GM18505 (cell line): ENCODE data around the gene SLC16A8.

ENCODE experiments used
- ATAC-seq: cut with Tn5 transposase; IDR thresholded peaks from one replicate; pipeline ENCODE4 v1.9.1; 2021; ENCODE audit not compliant: unreplicated experiment
- POLR2A ChIP-seq: IDR thresholded peaks from 4 replicates; pipeline ENCODE4 v1.6.1; 2011; ENCODE audit warnings: borderline replicate concordance; ENCODE audit not compliant: insufficient read depth, insufficient read length; ENCODE audit errors: extremely low read depth

The SLC16A8 gene

DNA sequence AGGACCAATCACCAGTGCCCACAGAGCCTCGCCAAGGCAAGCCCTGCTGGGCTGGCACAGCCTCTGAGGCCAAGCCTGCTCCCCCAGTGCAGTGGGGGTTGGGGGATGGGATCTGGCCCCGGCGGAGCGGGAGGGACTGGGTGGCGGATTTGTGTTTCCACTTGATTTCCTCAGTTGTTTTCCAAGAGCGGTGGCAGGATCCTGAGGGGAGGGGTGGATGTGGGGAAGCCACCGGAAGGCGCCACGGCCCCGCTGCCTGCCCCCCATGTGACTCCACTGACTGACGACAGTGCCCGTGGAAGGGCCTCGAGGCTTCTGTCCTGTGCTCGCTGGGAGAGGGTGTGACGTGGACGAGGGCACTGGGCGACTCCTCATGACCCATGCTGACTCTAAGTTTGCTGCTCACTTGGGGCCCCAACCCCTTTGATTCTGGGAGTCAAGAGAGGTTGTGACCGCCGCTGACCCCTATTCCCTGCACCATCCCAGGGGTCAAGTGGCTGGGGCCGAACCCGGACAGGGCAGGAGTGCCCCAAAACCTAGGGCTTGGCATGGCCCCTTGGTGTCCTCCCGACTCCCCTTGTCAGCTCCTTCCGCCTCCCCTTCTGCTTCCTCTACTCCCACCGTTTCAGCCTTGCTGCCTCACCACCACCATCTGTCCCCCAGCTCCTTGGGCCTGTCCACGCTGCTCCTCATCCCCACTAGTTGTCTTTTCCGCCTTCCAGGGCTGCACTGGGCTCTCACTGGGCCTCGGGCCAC, 50.3 kb downstream of the SLC16A8 start:
- ATAC-seq = no peak
- no peak for TF ChIP-seq POLR2A

- no peak for ATAC-seq
- TF ChIP-seq POLR2A = no peak
Measured at GRCh38 chr22:38032681-38033521, 51.1 kb downstream of the SLC16A8 start.

- ATAC-seq = no peak
- TF ChIP-seq POLR2A = no peak
Measured at GRCh38 chr22:38031491-38031890, 52.5 kb downstream of the SLC16A8 start.

DNA sequence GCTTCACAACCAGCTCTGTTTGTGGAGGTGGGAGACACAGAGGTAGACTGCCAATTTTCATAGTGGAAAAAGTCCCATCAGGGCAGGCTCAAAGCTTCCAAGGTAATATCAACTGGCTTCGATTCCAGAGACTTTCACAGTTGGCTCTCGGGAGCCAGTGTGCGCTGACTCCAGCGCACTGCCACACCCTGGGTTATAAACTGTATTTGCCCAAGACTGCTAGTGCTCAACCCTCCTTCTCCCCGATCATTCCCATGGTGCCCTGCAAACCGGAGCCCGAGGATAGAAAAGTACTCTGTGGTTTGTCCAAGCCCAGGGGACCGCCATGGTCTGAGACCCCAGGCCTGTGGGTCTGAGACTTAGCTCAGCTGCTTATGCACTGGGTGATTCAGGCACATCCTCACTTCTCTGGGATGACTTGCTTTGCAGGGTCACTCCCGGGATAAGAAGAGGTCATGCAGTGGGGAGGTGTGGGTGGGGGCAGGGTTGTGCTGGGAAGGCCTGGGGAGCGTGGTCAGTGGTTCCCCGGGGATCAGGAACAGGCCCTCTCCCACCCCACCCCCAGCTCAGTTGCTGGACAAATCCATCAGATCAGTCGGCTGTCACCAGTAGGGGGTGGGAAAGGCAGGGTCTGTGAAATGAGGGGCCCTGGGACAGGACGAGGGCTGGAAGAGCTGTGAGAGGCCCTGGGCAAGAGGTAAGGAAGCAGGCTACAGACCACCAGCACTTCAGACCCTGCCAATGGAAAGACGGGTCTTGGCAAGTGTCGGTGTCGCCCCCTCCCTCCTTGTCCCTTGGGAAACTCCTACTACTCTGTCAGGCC, 53.5 kb downstream of the SLC16A8 start:
- TF ChIP-seq POLR2A = no peak
- no peak for ATAC-seq

- ATAC-seq = no peak
- TF ChIP-seq POLR2A = no peak
Measured at GRCh38 chr22:38029901-38030300, 54.1 kb downstream of the SLC16A8 start.

DNA sequence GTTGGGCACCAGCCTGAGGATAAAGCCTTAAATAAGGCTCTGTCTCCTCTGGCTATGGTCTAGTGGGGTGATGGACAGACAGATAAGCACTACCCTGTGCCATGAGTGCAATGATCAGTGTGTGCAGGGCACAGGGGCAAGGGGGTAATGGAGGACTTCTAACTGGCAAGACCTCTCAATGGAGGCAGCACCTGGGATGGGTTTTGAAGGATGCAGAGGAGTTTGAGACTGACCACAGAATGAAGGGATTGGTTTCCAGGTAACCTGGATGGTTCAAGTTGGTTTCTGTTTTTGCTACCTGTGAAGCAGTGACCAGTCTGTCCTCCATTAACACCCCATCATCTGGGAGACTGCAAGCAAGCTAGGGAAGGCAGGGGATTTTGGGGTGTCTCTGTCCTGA, 54.6 kb downstream of the SLC16A8 start:
- no peak for TF ChIP-seq POLR2A
- ATAC-seq = no peak

DNA sequence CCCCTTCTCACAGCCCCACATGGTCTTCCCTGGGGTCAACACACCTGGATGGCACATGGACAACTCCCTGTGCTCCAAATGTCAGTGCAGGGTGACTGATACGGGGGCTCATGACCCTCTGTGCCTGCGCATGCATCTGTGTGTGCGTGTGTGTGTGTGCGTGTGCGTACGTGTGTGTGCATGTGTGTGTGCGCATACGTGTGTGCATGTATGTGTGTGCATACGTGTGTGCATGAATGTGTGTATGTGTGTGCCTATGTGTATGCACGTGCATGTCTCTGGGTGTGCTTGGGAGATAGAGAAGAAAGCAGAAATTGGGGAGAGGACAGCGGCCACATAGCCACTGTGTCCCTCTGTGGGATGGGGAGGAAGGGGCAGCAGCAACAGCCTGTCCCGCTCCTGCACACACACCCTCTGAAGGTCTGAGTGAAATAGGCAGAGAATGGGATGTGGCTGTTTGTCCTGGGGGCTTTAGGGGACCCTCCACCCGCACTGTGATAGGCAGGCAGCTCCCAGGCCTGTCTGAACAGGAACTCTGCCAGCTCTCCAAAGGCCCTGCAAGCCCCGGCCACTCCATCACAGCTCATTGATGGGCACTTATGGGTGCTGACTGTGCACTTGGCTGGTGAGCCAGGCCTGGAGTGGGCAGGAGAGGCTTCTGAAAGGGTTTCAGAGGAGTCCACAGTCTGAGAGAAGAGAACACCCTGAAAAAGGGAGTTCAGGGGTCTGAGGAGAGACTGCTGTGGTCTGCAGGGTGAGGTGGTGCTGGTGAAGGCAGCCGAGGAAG, 55.4 kb downstream of the SLC16A8 start:
- no peak for ATAC-seq
- TF ChIP-seq POLR2A = no peak
